Measurements from ENCODE around the gene CD6. TPM values are rescaled to one million over a fixed set of nuclear protein-coding genes. Genes with fewer than 3 reads are reported as not detected.

Gene CD6
- total RNA-seq, 1 experiment from 2014 or later, result 0.53 TPM

DNA sequence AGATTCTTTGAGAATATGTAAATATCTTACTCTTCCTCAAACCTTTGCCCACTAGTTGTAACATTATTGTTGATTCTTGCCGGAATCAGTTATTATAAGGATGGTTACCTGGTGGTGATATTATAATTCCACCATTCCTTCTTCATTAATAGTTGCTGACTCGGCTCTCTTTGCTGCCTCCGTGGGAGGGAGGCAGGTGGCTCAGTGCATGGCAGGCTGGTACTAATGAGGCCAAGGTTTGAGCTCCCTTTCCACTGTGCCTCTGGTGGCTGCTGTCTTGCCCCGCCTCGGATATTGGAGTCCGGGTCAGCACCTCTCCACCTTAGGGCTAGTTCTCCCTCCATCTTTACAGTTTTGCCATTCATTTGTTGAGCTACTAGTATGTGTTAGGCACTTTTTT, 12.7 kb downstream of the CD6 start:
- no peak for DNase-seq (ENCODE audit: low spot score)

- no peak for DNase-seq (ENCODE audit: low spot score)
Observed at GRCh38 chr11:60984636-60985035, 13.2 kb downstream of the CD6 start.

- DNase-seq (ENCODE audit: low spot score), result no peak
Observed at GRCh38 chr11:60985501-60985900, 14.0 kb downstream of the CD6 start.

GRCh38 chr11:60985991-60986915, 14.8 kb downstream of the CD6 start:
- peak; percentile 64 for DNase-seq (ENCODE audit: low spot score)

DNA sequence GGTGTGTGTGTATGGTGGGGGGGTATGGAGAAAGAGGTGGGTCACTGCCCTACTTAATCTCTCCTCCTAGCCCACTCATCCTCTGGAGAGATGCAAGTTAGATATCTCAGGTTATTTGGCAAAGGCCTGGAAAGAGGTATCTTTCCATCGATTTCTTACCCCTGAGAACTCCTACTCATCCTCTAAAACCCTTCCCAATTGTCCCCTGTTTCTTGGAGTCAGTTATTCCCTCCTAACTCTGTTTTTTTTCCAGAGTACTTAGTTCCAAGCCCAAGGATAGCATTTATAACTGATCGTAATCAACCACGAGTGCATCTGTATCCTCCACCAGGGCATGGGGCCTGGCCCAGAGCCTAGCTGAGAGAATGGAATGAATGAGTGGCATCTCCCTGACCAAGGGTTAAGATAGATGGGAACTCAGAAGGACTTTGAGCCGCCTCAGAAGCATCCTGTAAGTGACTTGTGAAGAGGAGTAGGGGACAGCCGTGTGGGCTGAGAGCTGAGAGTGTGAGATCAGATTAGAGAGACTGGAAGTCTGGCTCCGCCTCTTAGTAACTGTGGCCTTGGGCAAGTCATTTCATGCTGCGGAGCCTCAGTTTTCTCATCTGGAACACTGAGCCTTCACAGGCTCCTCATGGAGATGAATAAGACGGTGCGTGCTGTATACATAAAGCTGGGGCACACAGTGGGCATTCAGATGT, 16.2 kb downstream of the CD6 start:
- DNase-seq (ENCODE audit: low spot score), result no peak

DNA sequence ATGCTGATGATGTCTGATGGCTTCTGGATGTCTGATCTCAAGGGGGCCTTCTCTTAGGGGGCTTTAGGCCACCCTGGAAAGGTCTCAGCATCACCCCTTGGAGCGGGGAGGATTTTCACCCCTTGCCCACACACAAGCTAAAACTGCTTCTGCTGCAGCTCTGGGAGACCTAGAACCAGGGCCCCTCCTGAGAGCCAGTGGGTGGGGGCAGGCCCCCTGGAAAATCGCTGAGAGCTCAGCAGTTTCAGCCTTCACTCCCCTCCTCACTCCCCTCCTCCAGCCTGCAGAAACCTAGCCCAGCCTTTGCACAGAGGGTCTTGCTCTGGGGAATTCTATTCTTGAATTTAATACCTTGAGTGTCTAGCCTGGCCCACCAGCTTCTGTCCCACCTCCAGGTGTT, 17.2 kb downstream of the CD6 start:
- no peak for DNase-seq (ENCODE audit: low spot score)

- DNase-seq (ENCODE audit: low spot score), result no peak
Observed at GRCh38 chr11:60989093-60989650, 17.7 kb downstream of the CD6 start.

DNA sequence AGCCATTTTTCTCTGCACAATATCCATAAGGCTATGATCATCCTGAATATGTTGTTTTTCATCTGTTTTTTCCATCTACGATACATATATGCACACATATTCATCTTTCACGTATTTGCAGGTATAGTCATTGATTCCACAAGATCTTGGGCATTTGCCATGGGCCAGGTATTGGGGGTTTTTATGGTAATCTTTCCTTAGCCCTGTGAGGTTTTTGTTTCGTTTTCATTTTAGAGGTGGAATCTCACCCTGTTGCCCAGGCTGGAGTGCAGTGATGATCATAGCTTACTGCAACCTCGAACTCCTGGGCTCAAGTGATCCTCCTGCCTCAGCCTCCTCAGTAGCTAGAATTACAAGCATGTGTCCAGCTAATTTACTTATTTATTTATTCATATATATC, 20.0 kb downstream of the CD6 start:
- DNase-seq (ENCODE audit: low spot score), result no peak

- DNase-seq (ENCODE audit: low spot score), result no peak
Observed at GRCh38 chr11:60992842-60993409, 21.4 kb downstream of the CD6 start.

DNA sequence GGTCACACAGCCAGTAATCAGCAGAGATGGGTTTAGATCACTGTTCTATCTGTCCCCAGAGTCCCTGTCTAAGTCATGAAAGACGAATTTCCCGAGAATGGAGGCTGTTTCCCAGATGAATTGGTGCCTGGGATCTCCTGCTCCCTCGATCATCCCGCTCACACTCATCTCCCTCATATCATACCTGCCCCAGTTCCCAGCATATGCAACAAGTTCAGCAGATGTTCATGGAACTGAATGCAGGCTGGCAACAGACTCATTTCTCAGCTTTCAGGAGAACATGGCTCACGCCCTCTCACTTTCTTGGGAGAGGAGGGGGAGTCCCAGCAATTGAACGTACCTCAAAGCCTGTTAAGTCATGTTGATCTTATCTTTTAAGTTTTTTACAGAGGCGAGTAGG, 22.1 kb downstream of the CD6 start:
- DNase-seq (ENCODE audit: low spot score), result no peak

DNA sequence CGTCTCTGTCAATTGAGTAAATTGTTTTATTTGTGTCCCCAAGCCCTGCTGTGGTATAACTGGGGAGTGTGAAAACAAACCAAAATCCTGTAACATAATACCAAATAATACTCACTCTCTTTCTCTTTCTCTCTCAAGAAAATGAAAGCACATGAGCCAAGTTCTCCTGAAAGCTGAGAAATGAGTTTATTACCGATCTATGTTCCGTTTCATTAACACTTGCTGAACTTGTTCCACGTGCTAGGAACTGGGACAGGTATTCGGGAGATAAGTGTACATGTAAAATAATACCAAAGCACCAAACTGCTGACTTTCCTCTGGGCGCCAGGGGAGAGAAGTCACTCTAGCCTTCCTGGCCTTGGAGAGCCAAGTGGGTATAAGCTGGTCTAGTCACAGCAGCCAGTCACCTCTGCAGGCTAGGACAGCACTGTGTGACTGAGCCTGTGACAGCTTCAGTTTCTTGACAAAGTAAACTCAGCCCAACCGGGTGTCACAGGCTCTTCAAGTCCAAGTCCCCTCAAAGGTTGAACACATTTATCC, 23.1 kb downstream of the CD6 start:
- DNase-seq (ENCODE audit: low spot score), result no peak

DNA sequence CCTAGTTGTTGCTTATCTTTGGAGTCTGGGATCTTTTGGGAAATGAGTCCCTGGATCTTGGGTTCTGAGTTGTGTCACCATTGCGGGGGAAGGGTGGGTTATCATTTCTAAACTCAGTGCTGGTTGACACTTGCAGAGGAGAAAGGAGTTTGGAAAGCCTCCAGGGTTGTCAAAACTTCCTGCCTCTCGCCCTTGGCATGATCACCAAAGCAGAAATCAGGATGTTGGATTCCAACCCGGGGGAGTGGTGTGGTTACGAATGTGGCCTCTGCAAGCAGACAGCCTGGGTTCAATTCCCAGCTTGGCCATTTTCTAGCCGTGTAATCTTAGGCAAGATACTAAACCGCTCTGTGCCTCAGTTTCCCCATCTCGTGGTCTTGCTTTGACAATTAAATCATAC, 24.3 kb downstream of the CD6 start:
- no peak for DNase-seq (ENCODE audit: low spot score)

GRCh38 chr11:60996381-60997138, 25.1 kb downstream of the CD6 start:
- peak; percentile 74 for DNase-seq (ENCODE audit: low spot score)

DNA sequence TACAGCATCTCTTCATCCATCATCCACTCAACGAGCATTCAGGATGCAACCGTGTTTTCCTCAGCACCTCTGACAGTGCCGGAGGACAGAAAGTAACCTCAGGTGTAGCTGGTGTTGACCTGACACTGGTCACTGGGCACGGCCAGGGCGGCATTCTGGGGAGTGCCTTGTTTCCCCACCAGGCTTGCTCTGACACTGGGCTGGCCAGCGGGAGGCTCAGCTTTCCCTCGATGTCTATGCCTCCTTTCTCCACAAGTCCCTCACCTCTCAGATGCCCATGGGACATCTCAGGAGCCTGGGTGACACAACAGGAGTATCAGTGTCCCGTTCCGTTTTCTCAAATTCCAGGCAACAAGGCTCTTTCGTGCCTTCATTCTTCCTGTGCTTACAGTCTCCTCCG, 28.9 kb downstream of the CD6 start:
- DNase-seq (ENCODE audit: low spot score), result no peak

DNA sequence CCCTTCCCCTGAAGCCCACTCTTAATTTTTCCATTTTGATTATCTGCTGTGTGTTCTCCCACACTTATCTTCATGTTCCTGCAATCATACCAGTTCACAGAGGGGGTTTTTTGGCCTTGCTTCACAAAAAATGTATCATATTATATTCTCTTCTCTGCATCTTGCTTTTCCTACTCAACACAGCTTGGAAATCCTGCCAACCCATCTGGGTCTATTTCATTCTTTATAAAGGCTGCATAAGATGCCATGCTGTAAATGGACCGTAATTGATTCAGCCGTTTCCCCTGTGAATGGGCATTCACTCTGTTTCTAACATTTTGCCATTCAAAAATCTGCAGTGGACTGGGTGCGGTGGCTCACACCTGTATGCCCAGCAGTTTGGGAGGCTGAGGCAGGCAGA, 30.5 kb downstream of the CD6 start:
- DNase-seq (ENCODE audit: low spot score), result no peak

DNA sequence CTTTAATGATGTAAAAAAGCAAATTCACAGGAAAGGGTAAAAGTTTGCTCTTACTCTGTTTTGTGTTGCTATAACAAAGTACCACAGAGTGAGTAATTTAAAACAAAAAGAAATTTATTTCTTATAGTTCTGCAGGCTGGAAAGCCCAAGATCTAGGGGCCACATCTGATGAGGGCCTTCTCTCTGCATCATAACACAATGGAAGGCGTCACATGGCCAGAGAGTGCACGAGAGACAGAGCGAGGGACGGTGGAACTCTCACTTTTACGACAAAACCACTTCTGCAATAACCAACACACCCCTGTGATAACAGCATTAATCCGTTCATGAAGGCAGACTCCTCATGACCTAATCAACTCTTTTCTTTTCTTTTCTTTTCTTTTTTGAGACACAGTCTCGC, 31.1 kb downstream of the CD6 start:
- DNase-seq (ENCODE audit: low spot score), result no peak

- DNase-seq (ENCODE audit: low spot score), result no peak
Observed at GRCh38 chr11:61004180-61004611, 32.7 kb downstream of the CD6 start.

DNA sequence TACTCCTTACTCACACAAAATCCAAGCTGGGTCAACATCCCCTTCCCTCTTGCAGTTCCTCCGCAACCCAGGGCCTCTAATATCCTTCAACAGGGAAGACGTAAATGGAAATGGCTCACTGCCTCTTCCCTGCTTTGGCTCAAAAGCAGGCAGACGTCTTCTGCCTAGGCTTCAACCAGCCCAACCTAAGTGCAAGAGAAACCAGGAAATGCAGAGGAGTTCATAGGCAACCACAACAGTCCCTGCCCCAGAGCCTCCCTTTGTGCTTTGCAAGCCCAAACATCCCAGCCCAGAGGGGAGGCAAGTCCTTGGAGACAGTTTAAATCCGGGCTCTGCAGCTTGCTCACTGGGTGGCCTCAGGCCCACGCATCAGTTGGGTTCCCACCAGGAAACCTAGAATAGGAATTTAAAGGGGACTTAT, 33.3 kb downstream of the CD6 start:
- no peak for DNase-seq (ENCODE audit: low spot score)

GRCh38 chr11:61007383-61007955, 36.0 kb downstream of the CD6 start:
- DNase-seq (ENCODE audit: low spot score), result no peak

- no peak for DNase-seq (ENCODE audit: low spot score)
Observed at GRCh38 chr11:61007956-61008896, 36.7 kb downstream of the CD6 start.
